Measurements from ENCODE around the gene GPNMB. TPM values are rescaled to one million over a fixed set of nuclear protein-coding genes. Genes with fewer than 3 reads are reported as not detected.

GPNMB gene
- total and polyA plus RNA-seq, 2 of the 13 experiments (the other 11 are each of a cell fraction or from before 2014, with no cell fraction given), result 1.1 to 1.6 TPM

DNA sequence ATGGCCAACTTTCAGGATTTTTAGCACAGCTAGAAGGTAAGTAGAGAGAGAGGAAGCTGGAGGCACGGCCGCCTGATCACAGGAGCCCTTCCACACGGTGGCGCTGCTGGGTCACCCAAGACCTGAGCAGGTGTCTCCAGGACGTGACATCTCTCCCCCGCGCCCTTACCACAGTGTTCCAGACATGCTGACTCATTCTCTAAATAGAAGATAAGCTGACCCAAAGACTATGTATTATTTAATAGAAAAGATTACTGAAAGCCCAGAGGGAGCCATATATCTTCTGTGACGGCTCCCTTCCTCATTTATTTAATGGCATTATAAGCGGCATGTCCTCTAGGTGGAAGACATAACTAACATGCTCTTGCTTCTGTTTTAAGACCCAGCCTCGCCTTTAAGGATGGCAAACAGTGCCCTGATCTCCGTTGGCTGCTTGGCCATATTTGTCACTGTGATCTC, 26.6 kb downstream of the GPNMB start (continued):
- TF ChIP-seq SOX6 (IDR thresholded peaks at IDR 0.05), result no peak
- TF ChIP-seq SOX6 (CRISPR knock-in tag; IDR thresholded peaks at IDR 0.05), result peak; percentile 53; the same call in 1 of the 2 replicates
- TF ChIP-seq NFE2 (CRISPR knock-in tag; IDR thresholded peaks at IDR 0.05), result peak; percentile 82; the same call in 1 of the 2 replicates
- TF ChIP-seq ZNF382 (CRISPR knock-in tag; IDR thresholded peaks at IDR 0.05; ENCODE audit: borderline replicate concordance), result no peak
- TF ChIP-seq, protein P1, sequence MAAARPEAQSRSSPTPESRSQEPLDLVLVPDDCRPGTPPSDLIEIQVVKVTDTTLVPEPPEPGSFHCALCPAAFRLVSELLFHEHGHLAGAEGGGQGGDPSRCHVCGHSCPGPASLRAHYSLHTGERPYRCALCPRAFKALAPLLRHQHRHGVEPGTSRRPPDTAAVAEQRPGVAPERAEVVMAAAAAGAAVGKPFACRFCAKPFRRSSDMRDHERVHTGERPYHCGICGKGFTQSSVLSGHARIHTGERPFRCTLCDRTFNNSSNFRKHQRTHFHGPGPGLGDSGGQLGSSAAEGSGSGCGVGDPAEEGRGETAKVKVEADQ (CRISPR knock-in tag; IDR thresholded peaks at IDR 0.05; ENCODE audit: borderline replicate concordance), result no peak
- no peak for TF ChIP-seq ZNF280D (CRISPR knock-in tag; IDR thresholded peaks at IDR 0.05)
- no peak for TF ChIP-seq ZNF484 (CRISPR knock-in tag; IDR thresholded peaks at IDR 0.05; ENCODE audit: borderline replicate concordance, low read depth)
- TF ChIP-seq, protein P2, sequence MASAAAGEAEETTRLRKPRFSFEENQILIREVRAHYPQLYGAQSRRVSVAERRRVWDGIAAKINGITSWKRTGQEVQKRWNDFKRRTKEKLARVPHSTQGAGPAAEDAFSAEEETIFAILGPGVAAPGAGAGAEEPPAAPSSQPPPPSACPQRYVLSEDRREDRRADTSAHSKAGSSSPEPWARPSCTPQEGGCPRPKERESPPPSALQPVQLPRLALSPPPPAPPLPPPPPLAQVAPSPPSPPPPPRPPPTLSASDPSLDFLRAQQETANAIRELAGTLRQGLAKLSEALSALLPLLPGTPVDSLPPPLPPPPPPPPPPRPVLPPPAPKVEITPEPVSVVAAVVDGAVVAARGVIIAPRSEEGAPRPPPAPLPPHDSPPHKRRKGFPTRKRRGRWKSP (CRISPR knock-in tag; IDR thresholded peaks at IDR 0.05), result peak; percentile 53; the same call in 1 of the 2 replicates
- no peak for TF ChIP-seq ATF7-NPFF (CRISPR knock-in tag; IDR thresholded peaks at IDR 0.05; ENCODE audit: low read depth)
- no peak for TF ChIP-seq TCF12 (IDR thresholded peaks at IDR 0.05)
- TF ChIP-seq TCF12 (CRISPR knock-in tag; IDR thresholded peaks at IDR 0.05), result no peak
- no peak for TF ChIP-seq ZNF572 (CRISPR knock-in tag; IDR thresholded peaks at IDR 0.05)
- TF ChIP-seq, protein P3, sequence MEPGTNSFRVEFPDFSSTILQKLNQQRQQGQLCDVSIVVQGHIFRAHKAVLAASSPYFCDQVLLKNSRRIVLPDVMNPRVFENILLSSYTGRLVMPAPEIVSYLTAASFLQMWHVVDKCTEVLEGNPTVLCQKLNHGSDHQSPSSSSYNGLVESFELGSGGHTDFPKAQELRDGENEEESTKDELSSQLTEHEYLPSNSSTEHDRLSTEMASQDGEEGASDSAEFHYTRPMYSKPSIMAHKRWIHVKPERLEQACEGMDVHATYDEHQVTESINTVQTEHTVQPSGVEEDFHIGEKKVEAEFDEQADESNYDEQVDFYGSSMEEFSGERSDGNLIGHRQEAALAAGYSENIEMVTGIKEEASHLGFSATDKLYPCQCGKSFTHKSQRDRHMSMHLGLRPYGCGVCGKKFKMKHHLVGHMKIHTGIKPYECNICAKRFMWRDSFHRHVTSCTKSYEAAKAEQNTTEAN (CRISPR knock-in tag; conservative IDR thresholded peaks at IDR 0.05), result no peak
- no peak for TF ChIP-seq GPN1 (CRISPR knock-in tag; IDR thresholded peaks at IDR 0.05; ENCODE audit: borderline replicate concordance)
- no peak for TF ChIP-seq ZNF207 (IDR thresholded peaks at IDR 0.05; ENCODE audit: borderline replicate concordance)
- no peak for TF ChIP-seq ZNF709 (CRISPR knock-in tag; IDR thresholded peaks at IDR 0.05)
- no peak for TF ChIP-seq ZNF83 (CRISPR knock-in tag; IDR thresholded peaks at IDR 0.05; ENCODE audit: borderline replicate concordance)
- TF ChIP-seq ZNF775 (CRISPR knock-in tag; IDR thresholded peaks at IDR 0.05; ENCODE audit: borderline replicate concordance), result no peak
- TF ChIP-seq NCOA1 (CRISPR knock-in tag; IDR thresholded peaks at IDR 0.05), result no peak
- no peak for TF ChIP-seq TERF1 (CRISPR knock-in tag; IDR thresholded peaks at IDR 0.05)
- no peak for TF ChIP-seq ZNF253 (CRISPR knock-in tag; IDR thresholded peaks at IDR 0.05; ENCODE audit: borderline replicate concordance)
- peak; percentile 94 for TF ChIP-seq STAG1 (CRISPR knock-in tag; IDR thresholded peaks at IDR 0.05)
- TF ChIP-seq, protein P4, sequence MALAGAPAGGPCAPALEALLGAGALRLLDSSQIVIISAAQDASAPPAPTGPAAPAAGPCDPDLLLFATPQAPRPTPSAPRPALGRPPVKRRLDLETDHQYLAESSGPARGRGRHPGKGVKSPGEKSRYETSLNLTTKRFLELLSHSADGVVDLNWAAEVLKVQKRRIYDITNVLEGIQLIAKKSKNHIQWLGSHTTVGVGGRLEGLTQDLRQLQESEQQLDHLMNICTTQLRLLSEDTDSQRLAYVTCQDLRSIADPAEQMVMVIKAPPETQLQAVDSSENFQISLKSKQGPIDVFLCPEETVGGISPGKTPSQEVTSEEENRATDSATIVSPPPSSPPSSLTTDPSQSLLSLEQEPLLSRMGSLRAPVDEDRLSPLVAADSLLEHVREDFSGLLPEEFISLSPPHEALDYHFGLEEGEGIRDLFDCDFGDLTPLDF (CRISPR knock-in tag; IDR thresholded peaks at IDR 0.05), result no peak

Data from HepG2 (cell line).